Trophoblast cell (in vitro differentiated cells and primary cell): ENCODE results near the gene DPEP2.

Experiments
- DNase-seq, 2 donors: peaks; one replicate each; pipeline ENCODE4 v3.0.0-alpha.2; 2016
- H2AFZ ChIP-seq: 2 replicates; pipeline ENCODE4 v1.6.1; 2013; ENCODE audit warnings: low read length, moderate library complexity, mild to moderate bottlenecking; ENCODE audit not compliant: insufficient read depth, poor library complexity
- H2AK5ac ChIP-seq: 2 replicates; pipeline ENCODE4 v1.6.1; 2013; ENCODE audit warnings: mild to moderate bottlenecking, low read length
- H2BK120ac ChIP-seq: 2 replicates; pipeline ENCODE4 v1.6.1; 2013; ENCODE audit warnings: low read length, mild to moderate bottlenecking, moderate library complexity; ENCODE audit not compliant: insufficient read depth, poor library complexity
- H2BK12ac ChIP-seq: 2 replicates; pipeline ENCODE4 v1.6.1; 2013; ENCODE audit warnings: mild to moderate bottlenecking, low read length, moderate library complexity
- H2BK5ac ChIP-seq: 2 replicates; pipeline ENCODE4 v1.6.1; 2013; ENCODE audit warnings: low read length, low read depth, moderate library complexity, mild to moderate bottlenecking; ENCODE audit not compliant: poor library complexity
- H3K14ac ChIP-seq: 2 replicates; pipeline ENCODE4 v1.6.1; 2013; ENCODE audit warnings: mild to moderate bottlenecking, low read length
- H3K18ac ChIP-seq: 2 replicates; pipeline ENCODE4 v1.6.1; 2013; ENCODE audit warnings: mild to moderate bottlenecking, low read length
- H3K23ac ChIP-seq: 2 replicates; pipeline ENCODE4 v1.6.1; 2013; ENCODE audit warnings: low read length
- H3K27ac ChIP-seq: 2 replicates; pipeline ENCODE4 v1.5.1; 2013; ENCODE audit warnings: low read depth, mild to moderate bottlenecking, inconsistent platforms, low read length, moderate library complexity
- H3K27me3 ChIP-seq: 2 replicates; pipeline ENCODE4 v1.6.1; 2013; ENCODE audit warnings: inconsistent platforms, mild to moderate bottlenecking, low read length, moderate library complexity; ENCODE audit not compliant: insufficient read depth
- H3K36me3 ChIP-seq, 2 experiments: 1 replicate in 1 of 2; 2 replicates in 1 of 2; pipeline ENCODE4 v1.6.1; 2013; ENCODE audit warnings: low read length in 2 of 2, mild to moderate bottlenecking in 2 of 2, moderate library complexity in 1 of 2; ENCODE audit not compliant: insufficient read depth in 2 of 2, control insufficient read depth in 1 of 2
- H3K4ac ChIP-seq: 2 replicates; pipeline ENCODE4 v1.6.1; 2013; ENCODE audit warnings: low read depth, mild to moderate bottlenecking, low read length, moderate library complexity
- H3K4me1 ChIP-seq, 2 experiments: 1 replicate in 1 of 2; 2 replicates in 1 of 2; pipeline ENCODE4 v1.6.1; 2013; ENCODE audit warnings: low read length in 2 of 2, mild to moderate bottlenecking in 2 of 2, moderate library complexity in 1 of 2; ENCODE audit not compliant: insufficient read depth in 2 of 2, control insufficient read depth in 1 of 2
- H3K4me2 ChIP-seq: 2 replicates; pipeline ENCODE4 v1.6.1; 2013; ENCODE audit warnings: inconsistent platforms, mild to moderate bottlenecking, low read length, moderate library complexity
- H3K4me3 ChIP-seq: 2 replicates; pipeline ENCODE4 v1.5.1; 2013; ENCODE audit warnings: mild to moderate bottlenecking, low read depth, low read length, inconsistent platforms
- H3K79me1 ChIP-seq: one replicate; pipeline ENCODE4 v1.6.1; 2013; ENCODE audit warnings: low read length
- H3K79me2 ChIP-seq: 2 replicates; pipeline ENCODE4 v1.6.1; 2013; ENCODE audit warnings: low read length, mild to moderate bottlenecking; ENCODE audit not compliant: control insufficient read depth, insufficient read depth, poor library complexity
- H3K9ac ChIP-seq: 2 replicates; pipeline ENCODE4 v1.6.1; 2013; ENCODE audit warnings: mild to moderate bottlenecking, low read length
- H3K9me3 ChIP-seq: 2 replicates; pipeline ENCODE4 v1.6.1; 2013; ENCODE audit warnings: low read depth, mild to moderate bottlenecking, control low read depth, inconsistent platforms, low read length; ENCODE audit not compliant: insufficient read depth
- H4K12ac ChIP-seq: 2 replicates; pipeline ENCODE4 v1.6.1; 2013; ENCODE audit warnings: low read depth, mild to moderate bottlenecking, low read length, moderate library complexity
- H4K8ac ChIP-seq: 2 replicates; pipeline ENCODE4 v1.6.1; 2013; ENCODE audit warnings: low read depth, mild to moderate bottlenecking, low read length, moderate library complexity
- H4K91ac ChIP-seq: one replicate; pipeline ENCODE4 v1.6.1; 2013; ENCODE audit warnings: low read depth, mild to moderate bottlenecking, low read length, moderate library complexity
- WGBS: extraction: QIAGEN DNeasy Blood & Tissue Kit; methylation state at CpG from one replicate; pipeline ENCODE4 v1.1.7; 2013; ENCODE audit warnings: missing lambda C conversion rate; ENCODE audit not compliant: insufficient read length, insufficient coverage; ENCODE audit errors: extremely low coverage; 5-methylcytosine and 5-hydroxymethylcytosine counted together

DPEP2 gene

DNA sequence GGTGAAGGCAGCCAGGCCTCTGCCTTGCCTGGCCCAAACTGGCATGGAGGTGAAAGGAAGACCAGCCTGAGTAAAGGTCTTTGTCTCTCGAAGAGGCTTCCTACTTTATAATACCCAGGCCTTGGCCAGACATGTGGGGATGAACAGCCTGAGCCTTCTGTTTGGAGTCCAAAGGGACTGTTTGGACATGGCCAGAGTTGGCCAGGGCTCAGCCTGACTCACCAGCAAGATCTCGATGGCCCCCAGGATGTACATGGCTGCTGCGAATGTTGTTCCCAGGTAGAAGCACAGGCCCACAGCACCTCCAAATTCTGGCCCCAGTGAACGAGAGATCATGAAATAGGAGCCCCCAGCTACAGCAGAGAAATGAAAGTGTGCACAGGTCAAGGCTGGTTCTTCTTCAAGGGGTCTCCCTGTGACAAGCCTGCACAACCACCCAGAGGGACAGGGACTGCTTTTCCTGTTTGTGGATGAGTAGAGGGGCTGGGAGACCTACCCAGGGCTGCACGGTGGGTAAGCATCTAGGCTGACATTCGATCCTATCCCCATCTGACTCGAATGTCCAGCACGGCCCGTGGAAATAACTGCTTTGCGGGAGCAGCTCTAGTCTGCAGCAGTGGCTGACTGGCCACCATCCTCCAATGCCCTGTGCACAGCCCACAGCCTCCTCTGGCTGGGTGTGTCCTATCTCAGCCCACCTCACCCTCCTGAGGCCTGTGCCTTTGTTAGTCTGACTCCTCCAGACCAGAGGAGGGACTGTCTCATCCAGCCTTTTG, 44.7 kb downstream of the DPEP2 start:
- Histone ChIP-seq H3K79me1 (no peaks in the 10 kb centered on the region), H4K91ac (no peak overlapping the region), H2BK12ac (no peak overlapping the region), H2AFZ (no peak overlapping the region), H3K4me1 (no peaks in the 10 kb centered on the region), H3K9me3 (peaks cover 4% of the 10 kb centered on the region), H4K12ac (no peak overlapping the region), H3K4me2 (no peak overlapping the region), H3K36me3 (peaks cover 80 to 83% of the 10 kb centered on the region in 2 experiments), H4K8ac (no peak overlapping the region), H2AK5ac (no peak overlapping the region), H3K4ac (no peak overlapping the region), H3K14ac (no peak overlapping the region), H3K79me2 (no peaks in the 10 kb centered on the region), H3K27me3 (no peaks in the 10 kb centered on the region), H3K4me3 (no peak overlapping the region), H2BK5ac (no peak overlapping the region), H2BK120ac (no peak overlapping the region), H3K9ac (no peak overlapping the region), H3K27ac (no peak overlapping the region), H3K18ac (no peak overlapping the region), H3K23ac (no peak overlapping the region)
- no CpG with 5 or more reads among the region's 10 CpGs for WGBS
- DNase-seq, result no peak

DNA sequence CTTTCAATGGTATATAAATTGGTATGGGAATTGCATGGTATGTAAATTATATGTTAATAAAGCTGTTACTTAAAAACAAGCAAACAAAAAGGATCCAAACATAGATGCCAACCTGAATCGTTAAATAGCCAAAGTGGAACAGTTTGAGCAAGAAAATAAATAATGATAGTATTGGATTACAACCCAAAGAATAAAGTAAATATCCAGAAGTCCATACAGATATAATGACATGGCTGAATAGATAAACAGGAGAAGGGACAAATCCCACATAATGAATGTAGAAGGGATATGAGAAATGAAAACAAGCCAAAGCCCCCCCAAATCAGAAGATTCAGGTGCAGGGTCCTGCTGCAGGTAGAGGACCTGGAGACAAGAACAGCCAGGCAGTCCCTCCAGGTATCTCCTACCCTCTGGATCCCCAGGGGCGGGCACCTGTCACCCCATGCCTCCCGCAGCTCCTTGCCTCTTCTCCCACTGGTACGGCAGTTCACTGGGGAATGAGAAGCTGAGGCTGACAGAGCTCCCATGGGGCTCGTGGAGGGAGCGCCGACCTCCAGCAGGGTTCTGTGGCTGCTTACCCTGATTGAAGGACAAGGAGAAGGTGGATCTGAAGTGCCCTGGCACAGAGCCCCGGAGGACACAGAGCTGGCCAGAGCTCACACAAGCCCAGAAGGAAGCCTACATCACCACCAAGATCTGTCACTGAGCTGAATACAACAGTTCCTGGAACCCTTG, 45.5 kb downstream of the DPEP2 start:
- H3K18ac ChIP-seq, result no peak overlapping the region
- H3K4ac ChIP-seq, result no peak overlapping the region
- H2AFZ ChIP-seq, result no peak overlapping the region
- no peak overlapping the region for H4K91ac ChIP-seq
- H3K27me3 ChIP-seq, result no peaks in the 10 kb centered on the region
- no peaks in the 10 kb centered on the region for H3K79me1 ChIP-seq
- no peak overlapping the region for H3K14ac ChIP-seq
- no peaks in the 10 kb centered on the region for H3K79me2 ChIP-seq
- no peak overlapping the region for H3K9ac ChIP-seq
- no peak overlapping the region for H4K8ac ChIP-seq
- H3K36me3 ChIP-seq, result peaks cover 79 to 81% of the 10 kb centered on the region in 2 experiments
- H2BK120ac ChIP-seq, result no peak overlapping the region
- no peak overlapping the region for H3K4me3 ChIP-seq
- H4K12ac ChIP-seq, result no peak overlapping the region
- no peak overlapping the region for H3K27ac ChIP-seq
- no peak overlapping the region for H2AK5ac ChIP-seq
- no peaks in the 10 kb centered on the region for H3K4me1 ChIP-seq
- no peak overlapping the region for H3K23ac ChIP-seq
- H3K4me2 ChIP-seq, result no peak overlapping the region
- H3K9me3 ChIP-seq, result peaks cover 4% of the 10 kb centered on the region
- H2BK5ac ChIP-seq, result no peak overlapping the region
- H2BK12ac ChIP-seq, result no peak overlapping the region
- WGBS, result no CpG with 5 or more reads among the region's 8 CpGs
- DNase-seq, result no peak

DNA sequence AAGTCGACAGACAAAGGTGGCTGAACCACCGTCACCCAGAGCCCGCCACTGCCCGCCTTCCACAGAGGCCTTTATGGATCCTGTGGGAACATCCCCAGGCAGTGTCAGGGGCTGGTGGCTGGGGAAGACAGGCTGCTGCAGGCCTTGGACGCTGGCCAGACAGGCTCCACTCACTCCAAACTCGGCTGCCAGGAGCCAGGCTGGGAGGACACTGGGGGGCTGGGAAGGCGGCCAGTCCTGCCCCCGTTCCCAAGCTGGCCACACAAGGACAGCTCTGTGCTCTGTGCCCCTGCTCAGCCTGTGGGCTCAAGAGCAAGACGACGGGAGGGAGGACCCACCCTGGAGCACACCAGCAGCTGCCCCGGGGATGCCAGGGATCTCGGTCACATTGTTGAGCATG, 47.8 kb downstream of the DPEP2 start:
- Histone ChIP-seq H4K12ac (no peak overlapping the region), H3K27me3 (no peaks in the 10 kb centered on the region), H2AK5ac (no peak overlapping the region), H3K14ac (no peak overlapping the region), H2AFZ (no peak overlapping the region), H3K9ac (no peak overlapping the region), H3K4me3 (no peak overlapping the region), H2BK5ac (no peak overlapping the region), H3K4ac (no peak overlapping the region), H3K9me3 (peaks cover 5% of the 10 kb centered on the region), H4K8ac (no peak overlapping the region), H3K36me3 (peaks cover 87 to 88% of the 10 kb centered on the region in 2 experiments), H3K23ac (no peak overlapping the region), H3K4me2 (no peak overlapping the region), H2BK120ac (no peak overlapping the region), H3K79me1 (no peaks in the 10 kb centered on the region), H4K91ac (no peak overlapping the region), H3K4me1 (no peaks in the 10 kb centered on the region), H3K18ac (no peak overlapping the region), H3K27ac (no peak overlapping the region), H2BK12ac (no peak overlapping the region), H3K79me2 (no peaks in the 10 kb centered on the region)
- no CpG with 5 or more reads among the region's 12 CpGs for WGBS
- DNase-seq, result no peak

DNA sequence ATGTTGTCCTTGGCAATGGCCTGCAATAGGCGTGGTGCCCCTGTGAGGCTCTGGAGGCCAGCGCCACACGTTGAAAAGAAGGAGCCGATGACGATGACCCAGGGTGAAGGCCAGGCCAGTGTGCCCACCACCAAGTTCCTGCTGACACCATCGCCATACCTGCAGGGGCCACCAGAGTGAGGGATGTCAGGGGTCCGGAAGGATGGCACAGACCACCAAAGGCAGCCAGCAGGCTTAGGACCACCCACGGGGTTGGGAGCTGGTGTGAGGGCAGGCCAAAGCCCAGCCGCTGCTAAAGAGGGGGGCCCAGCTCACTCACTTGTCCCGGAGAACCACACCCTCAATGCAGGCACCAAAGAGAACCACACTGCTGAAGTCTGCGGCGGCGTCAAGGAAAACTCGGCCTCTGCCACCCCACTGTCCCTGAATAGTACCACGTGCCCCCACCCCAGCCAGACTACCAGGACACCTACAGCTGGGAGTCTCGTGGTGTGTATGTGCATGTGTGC, 48.9 kb downstream of the DPEP2 start:
- H3K18ac ChIP-seq, result no peak overlapping the region
- H2AFZ ChIP-seq, result no peak overlapping the region
- H3K79me2 ChIP-seq, result no peaks in the 10 kb centered on the region
- no peak overlapping the region for H4K12ac ChIP-seq
- H3K36me3 ChIP-seq, result peaks cover 92% of the 10 kb centered on the region in 2 experiments
- H3K14ac ChIP-seq, result no peak overlapping the region
- no peak overlapping the region for H3K4ac ChIP-seq
- no peak overlapping the region for H2BK5ac ChIP-seq
- no peak overlapping the region for H2BK120ac ChIP-seq
- no peaks in the 10 kb centered on the region for H3K4me1 ChIP-seq
- H3K79me1 ChIP-seq, result no peaks in the 10 kb centered on the region
- no CpG with 5 or more reads among the region's 16 CpGs for WGBS
- no peak for DNase-seq
- H4K91ac ChIP-seq, result no peak overlapping the region
- no peak overlapping the region for H3K9ac ChIP-seq
- no peak overlapping the region for H3K23ac ChIP-seq
- peaks cover 8% of the 10 kb centered on the region for H3K9me3 ChIP-seq
- H3K4me3 ChIP-seq, result no peak overlapping the region
- H3K4me2 ChIP-seq, result no peak overlapping the region
- H2AK5ac ChIP-seq, result no peak overlapping the region
- H2BK12ac ChIP-seq, result no peak overlapping the region
- H4K8ac ChIP-seq, result no peak overlapping the region
- H3K27me3 ChIP-seq, result no peaks in the 10 kb centered on the region
- H3K27ac ChIP-seq, result no peak overlapping the region
